Stimulated activated CD4-positive, alpha-beta T cell treated with anti-CD3 and anti-CD28 coated beads, TNF-alpha, amount 100 ng/mL, for 4 hours (primary cell): ENCODE data around the gene GTF3C6.
"Not testable (repeated sequence)": the region's sequence is repeated elsewhere in the genome, so short reads cannot be mapped to it uniquely, and the experiment has no call there.

Source experiments
- DNase-seq, 3 experiments: peaks; one replicate each; pipeline ENCODE4 v3.0.0-alpha.2; 2020; ENCODE audit warnings: low read depth in 3 of 3

The GTF3C6 gene

GRCh38 chr6:110958329-110959192 lies at the start of gene GTF3C6:
GTF3C6 (plus strand) TSS chr6:110958706; CDS start chr6:110958770, 64 bp downstream.
- DNase-seq, result peak; percentile 84 to 89 (median 84)

GRCh38 chr6:110930781-110931180 lies 27.7 kb upstream of the GTF3C6 start:
- no peak for DNase-seq

- DNase-seq, result no peak
Measured at GRCh38 chr6:110933912-110934311, 24.6 kb upstream of the GTF3C6 start.

GRCh38 chr6:110934381-110934898 lies 24.1 kb upstream of the GTF3C6 start:
- no peak for DNase-seq

- no peak for DNase-seq
Measured at GRCh38 chr6:110935171-110935570, 23.3 kb upstream of the GTF3C6 start.

GRCh38 chr6:110938171-110938570 lies 20.3 kb upstream of the GTF3C6 start:
- no peak for DNase-seq

- DNase-seq, result no peak
Measured at GRCh38 chr6:110939429-110940200, 18.9 kb upstream of the GTF3C6 start.

- DNase-seq, result peak in 1 of 3 experiments; percentile 21
Measured at GRCh38 chr6:110944681-110945151, 13.8 kb upstream of the GTF3C6 start.

- no peak for DNase-seq
Measured at GRCh38 chr6:110946498-110946897, 12.0 kb upstream of the GTF3C6 start.

GRCh38 chr6:110949679-110950285 lies 8.7 kb upstream of the GTF3C6 start:
- DNase-seq, result no peak

GRCh38 chr6:110950440-110950839 lies 8.1 kb upstream of the GTF3C6 start:
- no peak for DNase-seq

GRCh38 chr6:110951008-110951407 lies 7.5 kb upstream of the GTF3C6 start:
- DNase-seq, result no peak

- DNase-seq, result no peak
Measured at GRCh38 chr6:110951986-110952794, 6.3 kb upstream of the GTF3C6 start.

- no peak for DNase-seq
Measured at GRCh38 chr6:110953633-110954303, 4.7 kb upstream of the GTF3C6 start.

GRCh38 chr6:110960014-110960390 lies 1.5 kb downstream of the GTF3C6 start:
- no peak for DNase-seq

- not testable (repeated sequence) for DNase-seq
Measured at GRCh38 chr6:110962636-110963035, 4.1 kb downstream of the GTF3C6 start.

- DNase-seq, result no peak
Measured at GRCh38 chr6:110965629-110966229, 7.2 kb downstream of the GTF3C6 start.

- not testable (repeated sequence) for DNase-seq
Measured at GRCh38 chr6:110968661-110969060, 10.2 kb downstream of the GTF3C6 start.

- DNase-seq, result no peak
Measured at GRCh38 chr6:110971468-110971867, 13.0 kb downstream of the GTF3C6 start.

- no peak for DNase-seq
Measured at GRCh38 chr6:110976575-110976974, 18.1 kb downstream of the GTF3C6 start.
